GM23338 (cell line): ENCODE data around the gene MYCBP2. TPM values are rescaled to one million over a fixed set of nuclear protein-coding genes. Genes with fewer than 3 reads are reported as not detected.

ENCODE experiments used
- ATAC-seq: fragments of 200-7000 bp; cut with Tn5 transposase; 3 replicates; pipeline ENCODE4 v1.9.1; 2020
- DNase-seq: peaks from one replicate; pipeline ENCODE4 v3.0.0-alpha.2; 2015; ENCODE audit warnings: low spot score
- H2AFZ ChIP-seq: fragments of 200-600 bp; sonication (generic); 2 replicates; pipeline ENCODE4 v1.8.0; 2016; ENCODE audit warnings: antibody characterized with exemption, mild to moderate bottlenecking, moderate library complexity
- H3F3A ChIP-seq: fragments of 200-600 bp; sonication (generic); replicated peaks from 2 replicates; pipeline ENCODE4 v1.8.0; 2017; ENCODE audit warnings: antibody characterized with exemption, mixed run types, low read depth
- H3K27ac ChIP-seq: fragments of 200-600 bp; sonication (generic); 2 replicates; pipeline ENCODE4 v1.6.1; 2016; ENCODE audit warnings: low read depth
- H3K27me3 ChIP-seq: fragments of 200-600 bp; sonication (generic); 2 replicates; pipeline ENCODE4 v1.8.0; 2016; ENCODE audit warnings: mild to moderate bottlenecking, mixed run types, moderate library complexity; ENCODE audit not compliant: insufficient read depth
- H3K36me3 ChIP-seq: fragments of 200-600 bp; sonication (generic); 2 replicates; pipeline ENCODE4 v1.8.0; 2016; ENCODE audit warnings: mild to moderate bottlenecking; ENCODE audit not compliant: insufficient read depth
- H3K4me1 ChIP-seq: fragments of 200-600 bp; sonication (generic); 2 replicates; pipeline ENCODE4 v1.8.0; 2016; ENCODE audit warnings: mild to moderate bottlenecking, moderate library complexity; ENCODE audit not compliant: insufficient read depth
- H3K4me2 ChIP-seq: fragments of 200-600 bp; sonication (generic); 2 replicates; pipeline ENCODE4 v1.7.1; 2017; ENCODE audit warnings: mixed run types
- H3K4me3 ChIP-seq: fragments of 200-600 bp; sonication (generic); 2 replicates; pipeline ENCODE4 v1.6.1; 2016; ENCODE audit warnings: mixed run types
- H3K79me2 ChIP-seq: fragments of 200-600 bp; sonication (generic); replicated peaks from 2 replicates; pipeline ENCODE4 v1.8.0; 2017; ENCODE audit warnings: mild to moderate bottlenecking; ENCODE audit not compliant: insufficient read depth
- H3K9me2 ChIP-seq: fragments of 200-600 bp; sonication (generic); 2 replicates; pipeline ENCODE4 v1.8.0; 2017; ENCODE audit not compliant: insufficient read depth
- H4K20me1 ChIP-seq: fragments of 200-600 bp; sonication (generic); replicated peaks from 2 replicates; pipeline ENCODE4 v1.8.0; 2017; ENCODE audit warnings: mild to moderate bottlenecking; ENCODE audit not compliant: insufficient read depth
- H3K27ac Mint-ChIP-seq: 2 replicates; pipeline ENCODE4 v1.8.0; 2020; ENCODE audit warnings: inconsistent platforms, mild to moderate bottlenecking, moderate library complexity, mixed read lengths
- H3K27me3 Mint-ChIP-seq: 3 replicates; pipeline ENCODE4 v1.8.0; 2022; ENCODE audit warnings: low read depth, mild to moderate bottlenecking, moderate library complexity, mixed read lengths, inconsistent platforms; ENCODE audit not compliant: insufficient read depth, poor library complexity
- H3K36me3 Mint-ChIP-seq: 3 replicates; pipeline ENCODE4 v1.8.0; 2021; ENCODE audit warnings: low read depth, mild to moderate bottlenecking, inconsistent platforms, moderate library complexity, mixed read lengths
- H3K4me1 Mint-ChIP-seq: 3 replicates; pipeline ENCODE4 v1.8.0; 2020; ENCODE audit warnings: mild to moderate bottlenecking, inconsistent platforms, mixed read lengths
- H3K4me3 Mint-ChIP-seq: 3 replicates; pipeline ENCODE4 v1.8.0; 2021; ENCODE audit warnings: moderate library complexity, mild to moderate bottlenecking, inconsistent platforms, mixed read lengths
- H3K9me3 Mint-ChIP-seq: 3 replicates; pipeline ENCODE4 v1.8.0; 2020; ENCODE audit warnings: moderate library complexity, mild to moderate bottlenecking, inconsistent platforms, mixed read lengths
- CREB1 ChIP-seq: fragments of 250-450 bp; sonication (Bioruptor Pico); IDR thresholded peaks from 2 replicates; pipeline ENCODE4 v1.5.0; 2020; ENCODE audit warnings: low read depth, mild to moderate bottlenecking, moderate library complexity
- EZH2 ChIP-seq: fragments of 200-600 bp; sonication (generic); IDR thresholded peaks from one replicate; pipeline ENCODE4 v1.8.0; 2017; ENCODE audit warnings: antibody characterized with exemption, mild to moderate bottlenecking, low read depth; ENCODE audit not compliant: unreplicated experiment
- EZH2phosphoT487 ChIP-seq: fragments of 200-600 bp; sonication (generic); IDR thresholded peaks from one replicate; pipeline ENCODE4 v1.8.1; 2018; ENCODE audit warnings: antibody characterized with exemption; ENCODE audit not compliant: unreplicated experiment
- NANOG ChIP-seq: IDR thresholded peaks from 2 replicates; pipeline ENCODE4 v1.6.1; 2016; ENCODE audit warnings: antibody characterized with exemption, borderline replicate concordance
- REST ChIP-seq: IDR thresholded peaks from one replicate; pipeline ENCODE4 v1.6.1; 2018; ENCODE audit warnings: antibody characterized with exemption; ENCODE audit not compliant: unreplicated experiment
- ZNF331 ChIP-seq: fragments of 250-450 bp; sonication (Bioruptor Pico); IDR thresholded peaks from 2 replicates; pipeline ENCODE4 v1.5.0; 2020; ENCODE audit warnings: low read depth, mild to moderate bottlenecking, moderate library complexity
- ZNF462 ChIP-seq: fragments of 250-450 bp; sonication (Bioruptor Pico); IDR thresholded peaks from 2 replicates; pipeline ENCODE4 v1.5.0; 2020; ENCODE audit warnings: mild to moderate bottlenecking, moderate library complexity
- polyA plus RNA-seq: library from polyadenylated mRNA; unstranded; fragments of >200 nt; fragmentation: Nextera tagmentation; extraction: Ambion mirVana; gene quantifications from 2 replicates; pipeline ENCODE4 v1.2.1, GENCODE V29; 2016
- total RNA-seq: library from RNA; depleted of rRNA; stranded (reverse); fragments of >200 nt; shearing (Covaris generic); gene quantifications from 2 replicates; pipeline ENCODE4 v1.2.3, GENCODE V29; 2014
- TF ChIP-seq, protein P1 (sequence below), 2 experiments: fragments of 200-600 bp in 1 of 2; sonication (generic) in 1 of 2; conservative IDR thresholded peaks; 2 replicates each; pipeline versions ENCODE4 v1.5.1 to v1.6.1; 2016 to 2017; ENCODE audit warnings: antibody characterized with exemption in 2 of 2, low read depth in 2 of 2, mild to moderate bottlenecking in 2 of 2, moderate library complexity in 1 of 2
- TF ChIP-seq, protein P2 (sequence below): IDR thresholded peaks from 2 replicates; pipeline ENCODE4 v1.6.1; 2016; ENCODE audit warnings: antibody characterized with exemption

The MYCBP2 gene
- total and polyA plus RNA-seq, 2 experiments from 2014 or later, result 54.6 to 77.2 TPM

DNA sequence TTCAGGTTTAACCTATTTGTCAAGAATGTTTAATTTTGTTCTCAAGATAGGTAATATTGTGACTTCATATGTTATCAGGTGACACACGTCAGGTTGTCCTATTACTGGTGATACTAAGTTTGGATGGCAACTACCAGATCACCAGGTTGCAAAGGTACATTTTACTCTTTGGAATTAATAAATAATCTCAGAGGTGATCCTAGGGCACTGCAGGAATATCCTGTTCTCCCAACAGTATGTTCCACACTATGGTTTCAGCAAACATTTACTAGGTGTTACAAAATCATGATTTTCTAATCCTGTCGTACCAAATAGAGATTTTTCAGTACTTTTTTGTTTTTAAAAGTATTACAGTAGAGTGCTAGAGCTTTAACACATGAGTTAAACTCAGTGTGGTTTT is 29.3 kb upstream of the MYCBP2 start (continued):
- no peak for TF ChIP-seq ZNF462 (CRISPR knock-in tag)
- no peak for TF ChIP-seq ZNF331 (CRISPR knock-in tag)
- TF ChIP-seq EZH2, result no peak
- TF ChIP-seq, protein P1, sequence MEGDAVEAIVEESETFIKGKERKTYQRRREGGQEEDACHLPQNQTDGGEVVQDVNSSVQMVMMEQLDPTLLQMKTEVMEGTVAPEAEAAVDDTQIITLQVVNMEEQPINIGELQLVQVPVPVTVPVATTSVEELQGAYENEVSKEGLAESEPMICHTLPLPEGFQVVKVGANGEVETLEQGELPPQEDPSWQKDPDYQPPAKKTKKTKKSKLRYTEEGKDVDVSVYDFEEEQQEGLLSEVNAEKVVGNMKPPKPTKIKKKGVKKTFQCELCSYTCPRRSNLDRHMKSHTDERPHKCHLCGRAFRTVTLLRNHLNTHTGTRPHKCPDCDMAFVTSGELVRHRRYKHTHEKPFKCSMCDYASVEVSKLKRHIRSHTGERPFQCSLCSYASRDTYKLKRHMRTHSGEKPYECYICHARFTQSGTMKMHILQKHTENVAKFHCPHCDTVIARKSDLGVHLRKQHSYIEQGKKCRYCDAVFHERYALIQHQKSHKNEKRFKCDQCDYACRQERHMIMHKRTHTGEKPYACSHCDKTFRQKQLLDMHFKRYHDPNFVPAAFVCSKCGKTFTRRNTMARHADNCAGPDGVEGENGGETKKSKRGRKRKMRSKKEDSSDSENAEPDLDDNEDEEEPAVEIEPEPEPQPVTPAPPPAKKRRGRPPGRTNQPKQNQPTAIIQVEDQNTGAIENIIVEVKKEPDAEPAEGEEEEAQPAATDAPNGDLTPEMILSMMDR (conservative IDR thresholded peaks at IDR 0.05; ENCODE audit: low read depth in 2 of 2), result no peak
- TF ChIP-seq NANOG, result no peak
- TF ChIP-seq, protein P2, sequence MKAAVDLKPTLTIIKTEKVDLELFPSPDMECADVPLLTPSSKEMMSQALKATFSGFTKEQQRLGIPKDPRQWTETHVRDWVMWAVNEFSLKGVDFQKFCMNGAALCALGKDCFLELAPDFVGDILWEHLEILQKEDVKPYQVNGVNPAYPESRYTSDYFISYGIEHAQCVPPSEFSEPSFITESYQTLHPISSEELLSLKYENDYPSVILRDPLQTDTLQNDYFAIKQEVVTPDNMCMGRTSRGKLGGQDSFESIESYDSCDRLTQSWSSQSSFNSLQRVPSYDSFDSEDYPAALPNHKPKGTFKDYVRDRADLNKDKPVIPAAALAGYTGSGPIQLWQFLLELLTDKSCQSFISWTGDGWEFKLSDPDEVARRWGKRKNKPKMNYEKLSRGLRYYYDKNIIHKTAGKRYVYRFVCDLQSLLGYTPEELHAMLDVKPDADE, result no peak

GRCh38 chr13:77353995-77354394 is 27.1 kb upstream of the MYCBP2 start:
- Mint-ChIP-seq H3K27ac (no peak overlapping the region), H3K36me3 (no peaks in the 10 kb centered on the region), H3K4me1 (no peaks in the 10 kb centered on the region), H3K9me3 (no peaks in the 10 kb centered on the region), H3K4me3 (no peak overlapping the region), H3K27me3 (no peaks in the 10 kb centered on the region)
- Histone ChIP-seq H3K79me2 (no peaks in the 10 kb centered on the region), H2AFZ (no peak overlapping the region), H3K27ac (no peak overlapping the region), H3K4me1 (no peaks in the 10 kb centered on the region), H4K20me1 (no peaks in the 10 kb centered on the region), H3K27me3 (no peaks in the 10 kb centered on the region), H3K4me3 (no peak overlapping the region), H3K9me2 (no peaks in the 10 kb centered on the region), H3K4me2 (no peak overlapping the region), H3F3A (no peaks in the 10 kb centered on the region), H3K36me3 (no peaks in the 10 kb centered on the region)
- ATAC-seq, result no peak
- no peak for DNase-seq
- TF ChIP-seq CREB1 (CRISPR knock-in tag), result no peak
- TF ChIP-seq NANOG, result no peak
- no peak for TF ChIP-seq EZH2
- no peak for TF ChIP-seq REST
- TF ChIP-seq, protein P1 (conservative IDR thresholded peaks at IDR 0.05; ENCODE audit: low read depth in 2 of 2), result no peak
- TF ChIP-seq EZH2phosphoT487, result no peak
